ENCODE measurements around the gene LIPC.

LIPC gene

DNA sequence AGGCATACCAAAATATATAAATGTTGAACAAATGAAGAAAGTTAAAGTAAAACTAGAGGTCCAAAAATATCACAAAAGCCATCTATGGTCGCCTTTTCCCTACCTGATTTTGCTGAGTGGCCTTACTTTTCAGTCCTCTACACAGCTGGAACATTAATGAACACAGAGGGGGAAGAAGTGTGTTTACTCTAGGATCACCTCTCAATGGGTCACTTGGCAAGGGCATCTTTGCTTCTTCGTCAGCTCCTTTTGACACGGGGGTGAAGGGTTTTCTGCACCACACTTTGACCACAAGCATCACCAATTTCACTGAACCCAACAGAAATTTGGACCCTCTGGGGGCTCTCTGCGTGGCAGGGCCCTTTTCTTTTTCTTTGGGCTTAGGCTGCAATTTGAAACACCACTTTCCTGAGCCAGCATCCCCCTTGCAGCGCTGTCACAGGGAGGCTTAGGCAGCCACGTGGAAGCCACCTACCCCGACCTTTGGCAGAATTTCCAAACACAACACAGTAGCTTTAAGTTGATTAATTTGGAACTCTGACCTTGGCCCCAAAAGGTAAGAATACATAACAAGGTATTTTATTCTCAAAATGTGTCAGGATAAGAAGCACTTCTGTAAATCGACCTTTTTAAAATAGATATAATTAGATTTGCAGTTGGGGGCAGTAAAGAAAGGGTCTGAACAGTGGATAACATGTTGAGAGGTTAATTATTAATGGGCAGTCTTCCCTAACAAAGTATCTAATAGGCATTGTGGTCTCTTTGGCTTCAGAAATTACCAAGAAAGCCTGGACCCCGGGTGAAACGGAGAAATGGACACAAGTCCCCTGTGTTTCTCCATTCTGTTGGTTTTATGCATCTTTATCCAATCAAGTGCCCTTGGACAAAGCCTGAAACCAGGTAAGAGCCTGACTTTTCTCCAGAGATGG is at the start of gene LIPC:
Gene LIPC (plus strand): TSS at position 771 of the 929 bp plus-strand sequence. CDS start 42 bp downstream, at position 813.
- DNase-seq (ENCODE audit: low read depth): no peak

DNA sequence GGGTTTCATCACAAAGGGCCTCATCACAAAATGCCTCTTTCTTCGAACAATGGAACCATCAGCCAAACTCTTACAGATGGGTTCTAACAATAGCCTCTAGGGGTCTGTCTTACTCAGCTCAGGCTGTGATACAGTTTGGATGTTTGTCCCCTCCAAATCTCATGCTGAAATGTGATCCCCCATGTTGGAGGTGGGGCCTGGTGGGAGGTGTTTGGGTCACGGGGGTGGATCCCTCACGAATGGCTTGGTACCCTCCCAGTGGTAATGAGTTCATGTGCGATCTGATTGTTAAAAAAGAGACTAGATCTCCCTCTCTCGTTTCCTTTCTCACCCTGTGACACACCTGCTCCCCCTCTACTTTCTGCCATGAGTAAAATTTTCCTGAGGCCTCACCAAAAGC is 47.9 kb upstream of the LIPC start:
- no peak for DNase-seq (ENCODE audit: low read depth)

DNA sequence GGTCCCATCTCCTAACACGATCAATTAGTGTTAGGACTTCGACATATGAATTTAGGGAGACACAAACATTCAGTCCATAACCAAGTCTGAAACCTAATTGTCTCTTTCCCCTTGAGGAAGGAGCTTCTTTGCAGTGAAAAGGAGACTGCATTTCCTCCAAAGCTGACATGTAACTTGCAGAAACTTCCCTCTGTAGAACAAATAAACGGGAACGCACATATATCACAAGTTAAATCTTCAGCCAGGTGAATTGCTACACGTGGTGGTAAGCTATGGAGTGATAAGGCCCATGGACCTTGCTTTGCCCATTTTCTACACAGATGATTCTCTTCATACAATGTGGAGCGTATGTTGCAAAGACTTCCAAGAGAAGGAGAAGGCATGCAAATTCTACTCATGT is 47.1 kb upstream of the LIPC start:
- DNase-seq (ENCODE audit: low read depth): no peak

DNA sequence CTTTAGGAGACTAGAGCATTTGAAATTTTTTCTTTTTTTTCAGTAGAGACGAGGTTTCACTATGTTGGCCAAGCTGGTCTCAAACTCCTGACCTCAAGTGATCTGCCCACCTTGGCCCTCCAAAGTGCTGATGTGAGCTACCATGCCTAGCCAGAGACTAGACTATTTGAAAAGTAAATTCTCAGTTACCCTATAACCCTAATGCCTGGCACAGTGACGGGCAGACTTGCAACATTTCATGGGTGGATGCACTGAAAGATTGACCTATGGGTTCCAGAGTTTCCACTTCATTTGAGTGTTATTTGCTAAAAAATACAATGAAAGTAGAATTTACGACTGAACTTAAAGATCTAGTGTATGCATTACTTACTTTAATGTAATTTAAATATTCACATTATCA is 45.7 kb upstream of the LIPC start:
- DNase-seq (ENCODE audit: low read depth): no peak

DNA sequence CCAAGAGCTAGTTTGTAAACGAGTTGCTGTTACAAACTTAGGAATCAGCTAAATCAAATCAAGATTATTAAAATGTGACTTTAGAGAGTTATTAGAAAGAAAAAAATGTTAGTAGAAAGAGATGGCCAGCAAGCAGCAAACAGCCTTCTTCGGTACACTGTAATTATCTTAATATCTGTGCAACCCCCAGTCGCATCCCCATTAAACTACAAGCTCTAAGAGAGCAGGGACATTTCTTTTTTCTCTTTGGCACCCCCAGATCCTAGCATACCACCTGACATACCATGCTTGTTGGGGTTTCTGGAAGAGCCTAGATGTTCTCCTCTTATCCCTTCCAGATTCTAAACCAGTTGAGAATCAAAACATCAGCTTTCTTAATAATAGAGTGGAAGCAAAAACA is 45.1 kb upstream of the LIPC start:
- DNase-seq (ENCODE audit: low read depth): no peak

DNA sequence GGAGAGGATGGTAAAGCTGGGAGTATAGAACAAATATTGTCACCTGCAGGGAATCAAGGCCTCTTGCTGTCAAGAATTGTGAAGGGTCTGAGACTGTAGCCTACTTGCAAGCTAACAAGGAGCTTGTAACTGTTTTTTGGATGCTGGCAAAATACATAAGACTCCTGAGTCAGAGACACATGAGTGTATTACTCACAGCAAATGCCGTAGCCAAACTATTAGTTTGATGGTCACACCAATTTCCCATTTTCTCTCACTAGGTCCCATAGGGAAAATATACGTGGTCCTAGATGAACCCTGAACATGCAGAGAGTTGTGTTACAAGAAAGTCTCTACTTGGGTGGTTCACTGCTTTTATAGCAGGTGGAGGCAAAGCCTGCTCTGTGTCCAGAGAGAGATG is 44.7 kb upstream of the LIPC start:
- DNase-seq (ENCODE audit: low read depth): no peak

DNA sequence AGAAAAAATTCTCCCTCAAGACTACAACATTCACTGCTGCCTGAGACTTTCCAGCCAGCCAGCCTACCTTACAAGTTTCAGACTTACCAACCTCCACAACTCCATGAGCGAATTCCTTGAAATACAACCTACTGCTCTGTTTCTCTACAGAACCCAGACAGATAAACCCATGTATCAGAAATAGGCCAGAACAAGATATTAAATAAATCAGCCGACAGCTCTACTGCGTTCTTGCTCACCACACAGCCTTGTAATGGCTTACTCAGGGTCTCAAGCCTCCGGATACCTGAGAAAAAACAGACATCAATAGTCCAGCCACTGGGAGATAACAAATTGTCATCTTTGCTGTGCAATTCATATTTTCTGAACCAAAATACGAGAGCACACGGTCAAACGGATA is 43.6 kb upstream of the LIPC start:
- DNase-seq (ENCODE audit: low read depth): no peak

DNA sequence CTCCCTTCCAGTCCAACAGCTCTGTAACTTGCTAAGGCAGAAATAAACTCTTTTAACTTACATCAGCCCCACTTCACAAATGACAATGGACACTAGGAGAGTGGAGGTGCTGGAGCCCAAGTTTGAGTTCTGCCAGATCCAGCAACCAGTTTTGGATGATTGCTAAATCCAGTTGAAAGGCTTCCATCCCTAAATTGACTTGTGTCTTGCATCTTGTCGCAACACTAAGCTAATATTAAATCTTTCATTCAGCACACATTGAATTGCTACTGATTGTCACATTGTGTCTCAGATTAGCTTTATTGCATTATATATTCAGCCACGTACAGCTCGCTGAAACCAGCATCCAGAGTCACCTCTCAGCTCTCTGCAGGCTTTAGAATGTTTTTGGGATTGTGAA is 41.7 kb upstream of the LIPC start:
- DNase-seq (ENCODE audit: low read depth): no peak

DNA sequence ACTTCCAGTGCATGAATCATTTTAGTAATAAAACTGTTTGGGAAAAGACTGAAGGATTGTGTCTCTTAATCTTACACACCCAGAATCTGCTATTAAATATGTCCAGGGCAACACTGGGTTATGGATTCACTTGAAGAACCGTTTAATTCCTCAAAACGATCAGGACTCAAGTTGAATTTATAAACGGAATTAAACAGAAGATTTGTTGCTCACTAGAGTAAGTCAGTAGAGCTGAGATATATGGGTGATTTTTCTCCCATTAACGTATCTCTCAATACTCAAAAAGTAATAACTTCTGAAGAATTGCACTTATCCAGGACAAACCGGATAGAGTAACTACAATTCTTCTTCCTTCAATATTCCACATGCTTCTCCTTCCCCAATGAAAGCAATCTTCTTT is 41.1 kb upstream of the LIPC start:
- no peak for DNase-seq (ENCODE audit: low read depth)

DNA sequence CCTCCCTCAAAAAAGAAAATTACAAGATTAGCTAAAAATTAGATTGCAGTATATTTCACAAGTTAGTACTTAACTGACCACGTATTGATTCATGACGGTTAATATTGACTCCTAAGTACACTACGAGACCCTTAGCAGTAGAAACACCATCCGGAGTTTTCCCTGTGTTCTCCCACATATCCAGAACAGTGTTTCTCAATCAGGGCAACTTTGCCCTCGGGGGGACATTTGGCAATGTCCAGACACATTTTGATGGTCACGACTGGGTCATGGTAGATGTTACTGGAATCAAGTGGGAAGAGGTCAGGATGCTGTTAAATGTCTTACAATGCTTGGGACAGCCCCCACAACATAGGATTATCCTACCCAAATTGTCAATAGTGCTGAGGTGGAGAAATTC is 40.7 kb upstream of the LIPC start:
- no peak for DNase-seq (ENCODE audit: low read depth)

DNA sequence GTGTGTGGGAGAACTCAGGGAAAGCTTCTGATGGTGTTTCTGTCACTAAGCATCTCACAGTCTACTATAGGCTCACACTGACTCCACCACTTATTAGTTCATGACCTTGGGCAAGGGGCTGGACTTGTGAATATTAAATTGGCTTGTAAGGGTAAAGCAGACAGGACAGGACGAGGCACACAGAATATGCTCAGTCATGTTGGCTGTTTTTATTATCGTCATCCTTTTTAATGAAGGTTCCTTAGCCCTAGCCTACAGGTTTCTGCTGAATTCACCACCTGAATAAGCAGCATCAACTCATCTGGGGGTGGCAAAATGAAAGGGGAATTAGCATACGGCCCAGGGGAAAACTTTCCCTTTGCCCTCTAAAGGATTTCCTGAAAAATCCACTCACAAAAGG is 39.6 kb upstream of the LIPC start:
- DNase-seq (ENCODE audit: low read depth): no peak

DNA sequence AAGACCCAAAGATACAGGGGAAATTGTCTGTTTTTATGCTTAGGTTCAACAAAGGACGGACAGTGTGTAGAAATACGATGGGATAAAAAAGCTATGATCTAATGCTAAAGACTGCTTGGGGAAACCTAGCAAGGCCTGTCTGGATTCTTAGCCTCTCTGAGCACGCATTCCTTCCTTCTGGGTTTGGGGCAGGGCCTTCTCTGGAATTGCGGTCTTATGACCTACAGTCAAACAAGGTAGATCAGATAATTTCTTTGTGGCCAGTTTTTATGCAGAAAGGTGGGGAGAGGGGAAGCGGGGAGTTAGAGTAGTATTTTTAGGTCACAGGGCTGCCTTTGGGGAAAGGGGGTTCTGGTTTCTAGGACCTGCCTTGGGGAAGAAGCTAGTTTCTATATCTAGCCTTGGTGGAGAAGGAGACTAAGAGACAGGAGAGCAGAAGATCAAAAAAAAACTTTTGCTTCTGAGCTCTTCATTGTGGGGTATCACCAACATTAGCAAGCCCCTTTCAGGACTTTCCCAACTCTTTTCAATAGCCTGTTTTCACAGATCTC is 39.1 kb upstream of the LIPC start:
- DNase-seq (ENCODE audit: low read depth): no peak

DNA sequence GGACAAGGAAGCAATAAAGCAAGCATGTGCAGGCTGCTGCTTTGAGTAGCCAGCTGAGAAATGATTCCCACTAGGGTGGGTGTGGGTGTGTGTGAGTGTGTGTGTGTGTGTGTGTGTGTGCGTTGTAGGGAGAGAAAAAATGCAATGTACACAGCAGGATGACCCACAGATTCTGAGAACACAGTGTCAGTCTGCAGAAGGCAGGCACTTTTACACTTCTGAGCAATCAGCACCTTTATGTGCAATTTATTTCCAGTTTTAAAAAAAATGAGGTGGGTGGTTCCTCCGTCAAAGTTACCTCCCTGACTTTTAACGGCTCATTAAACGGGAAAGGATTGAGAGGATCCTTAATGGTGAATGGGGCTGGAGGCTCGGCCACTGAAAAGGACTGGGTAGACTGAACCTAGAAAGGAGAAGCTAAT is 38.5 kb upstream of the LIPC start:
- no peak for DNase-seq (ENCODE audit: low read depth)

DNA sequence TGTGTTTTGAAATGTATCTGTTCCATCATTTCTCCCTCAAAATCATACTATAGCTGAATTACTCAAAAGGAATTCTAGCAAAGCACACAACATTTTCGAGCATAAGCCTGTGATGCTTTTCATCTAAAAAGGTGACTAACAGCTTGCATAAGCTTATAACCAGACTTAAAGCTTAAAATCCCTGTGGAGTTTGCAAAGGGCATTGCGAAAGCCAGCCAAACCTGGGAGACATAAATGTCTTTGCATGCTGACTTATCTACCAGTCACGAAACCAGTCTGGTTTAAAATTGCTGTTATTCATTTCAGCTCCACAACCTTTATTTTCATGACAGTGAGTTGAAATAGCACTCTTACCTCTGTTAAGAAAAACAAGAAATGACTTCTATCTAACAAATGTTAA is 35.6 kb upstream of the LIPC start:
- no peak for DNase-seq (ENCODE audit: low read depth)

DNA sequence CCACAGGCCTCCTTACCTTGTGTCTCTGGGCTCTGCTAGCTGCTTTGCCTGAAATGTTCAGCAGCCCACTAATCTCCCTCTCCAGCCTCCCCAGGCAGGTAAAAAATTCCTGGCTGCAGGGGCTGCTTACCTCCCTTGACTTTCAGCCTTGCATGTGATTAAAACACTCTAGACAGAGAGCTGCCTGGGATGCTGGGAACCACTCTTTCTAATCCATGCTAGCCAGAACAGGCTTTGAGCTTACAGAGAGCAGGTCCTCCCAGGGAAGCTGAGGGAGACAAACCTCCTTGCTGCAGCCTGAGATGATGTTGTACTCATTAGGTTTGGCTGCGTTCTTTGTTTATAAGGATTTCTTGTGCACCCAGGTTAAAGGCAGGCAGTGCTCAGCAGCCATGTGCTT is 33.7 kb upstream of the LIPC start:
- DNase-seq (ENCODE audit: low read depth): no peak

DNA sequence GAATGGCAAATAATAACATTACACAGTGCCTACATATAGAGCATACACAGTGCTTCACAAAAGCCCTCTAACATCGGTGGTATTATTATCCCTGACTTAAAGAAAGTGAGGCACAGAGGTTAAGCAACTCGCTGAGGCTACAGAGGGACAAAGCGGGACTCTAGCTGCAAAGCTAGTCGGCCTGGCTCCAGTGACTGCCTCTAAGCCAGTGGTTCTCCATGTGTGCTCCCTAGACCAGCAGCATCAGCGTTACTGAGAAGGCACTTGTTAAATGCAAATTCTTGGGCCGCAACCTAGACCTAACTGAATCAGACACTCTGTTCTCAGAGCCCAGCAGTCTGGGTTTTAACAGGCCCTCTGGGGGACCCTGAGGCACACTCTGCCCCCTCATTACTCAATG is 33.1 kb upstream of the LIPC start:
- no peak for DNase-seq (ENCODE audit: low read depth)

DNA sequence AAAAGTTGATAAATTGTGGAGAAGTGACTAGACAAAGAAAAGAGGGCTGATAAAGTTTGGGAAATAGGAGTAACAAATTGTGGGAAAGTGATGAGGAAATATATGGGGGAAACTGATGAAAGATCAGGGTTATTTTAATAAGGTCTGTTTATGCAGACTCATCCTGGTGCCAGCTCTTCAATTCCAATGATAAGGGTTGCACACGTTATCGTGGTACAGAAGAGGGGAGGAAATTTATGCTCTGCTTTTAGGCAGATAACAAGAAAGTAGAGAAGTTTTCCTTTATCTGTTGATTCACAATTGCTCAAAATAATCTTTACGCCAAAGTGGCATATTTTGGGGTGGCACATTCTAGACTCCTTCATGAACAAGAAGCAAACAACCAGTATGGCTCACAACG is 32.1 kb upstream of the LIPC start:
- no peak for DNase-seq (ENCODE audit: low read depth)

DNA sequence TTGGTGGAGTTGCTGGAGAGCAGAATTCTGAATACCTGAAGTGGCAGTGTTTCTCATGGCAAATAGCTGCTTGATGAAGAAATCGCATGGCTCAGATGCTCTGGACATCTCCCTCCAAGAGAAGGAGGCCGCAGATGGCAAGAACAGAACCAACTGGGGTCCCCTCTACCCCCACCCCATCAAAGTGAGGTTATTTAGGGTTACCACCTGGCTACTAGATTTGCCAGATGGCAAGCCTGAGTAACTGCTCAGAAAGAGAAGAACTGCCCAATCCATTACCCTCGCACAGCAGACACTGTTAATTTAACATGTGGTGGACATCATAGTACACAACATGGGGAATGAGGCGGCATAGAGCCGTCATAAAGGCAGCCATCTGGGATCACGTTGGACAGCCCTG is 30.5 kb upstream of the LIPC start:
- no peak for DNase-seq (ENCODE audit: low read depth)

DNA sequence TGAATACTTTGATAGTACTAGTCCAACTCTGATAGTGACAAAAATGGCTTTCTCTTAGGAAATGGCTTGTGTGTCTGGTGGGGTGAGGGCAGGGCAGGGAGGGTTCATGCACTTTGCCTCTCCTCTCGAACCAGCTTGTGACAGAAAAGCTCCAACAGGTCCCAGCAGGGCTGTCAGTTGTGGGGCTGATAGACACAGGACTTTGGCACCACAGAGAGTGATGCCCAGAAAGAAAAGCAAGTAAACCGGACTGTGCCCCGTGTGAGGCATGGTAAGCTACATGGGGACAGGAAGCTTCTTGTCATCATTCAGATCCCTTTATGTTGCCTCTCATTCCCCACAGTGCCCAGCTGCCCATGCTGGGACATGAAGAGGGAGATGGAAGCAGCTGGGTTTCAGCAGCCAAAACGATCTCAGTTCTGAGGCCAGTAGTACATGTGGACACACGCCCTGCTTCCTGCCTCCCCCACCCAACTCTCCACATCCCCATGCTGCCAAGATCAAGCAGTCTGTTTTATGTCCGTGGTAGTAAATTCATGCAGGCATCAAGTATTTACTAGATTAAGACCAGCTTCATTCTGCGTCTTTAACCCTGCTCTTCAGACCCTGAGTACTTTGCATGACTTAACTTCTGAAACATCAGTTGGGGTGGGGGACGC is 29.7 kb upstream of the LIPC start:
- DNase-seq (ENCODE audit: low read depth): no peak

DNA sequence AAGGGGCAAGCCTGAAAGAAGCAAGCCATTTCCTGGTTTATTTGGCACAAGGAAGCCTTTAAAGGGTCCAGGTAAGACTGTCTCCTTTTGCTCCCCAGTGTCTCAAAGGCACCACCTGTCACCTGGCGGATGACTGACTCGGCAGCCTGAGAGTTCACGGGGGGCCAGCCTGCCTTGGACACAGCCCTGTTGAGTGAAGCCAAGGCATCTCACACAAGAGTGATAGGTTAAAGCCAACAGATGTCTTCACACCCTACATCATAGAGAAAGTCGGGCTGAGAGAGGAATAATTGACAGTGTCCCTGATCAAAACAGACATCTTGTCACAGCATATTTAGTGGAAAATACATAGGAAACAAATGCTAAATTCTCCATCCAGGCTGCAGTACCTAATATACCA is 28.2 kb upstream of the LIPC start:
- no peak for DNase-seq (ENCODE audit: low read depth)

DNA sequence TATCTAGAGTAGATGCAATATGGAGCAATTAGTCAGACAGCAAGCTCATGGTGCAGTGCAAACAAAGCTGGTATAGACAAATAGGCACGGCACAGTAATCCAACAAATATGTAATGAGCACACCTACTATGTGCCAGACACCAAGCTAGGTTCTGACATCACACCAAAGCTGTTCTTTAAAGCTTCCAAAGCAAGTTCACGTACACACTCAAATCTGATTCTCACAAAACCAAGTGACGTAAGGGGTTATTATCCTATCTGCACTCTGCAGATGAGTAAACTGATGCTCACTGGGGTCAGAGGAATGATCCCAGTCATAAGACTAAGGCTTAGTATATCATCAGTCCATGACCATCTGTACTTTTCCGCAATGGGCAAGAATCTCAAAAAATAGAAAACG is 27.8 kb upstream of the LIPC start:
- no peak for DNase-seq (ENCODE audit: low read depth)

DNA sequence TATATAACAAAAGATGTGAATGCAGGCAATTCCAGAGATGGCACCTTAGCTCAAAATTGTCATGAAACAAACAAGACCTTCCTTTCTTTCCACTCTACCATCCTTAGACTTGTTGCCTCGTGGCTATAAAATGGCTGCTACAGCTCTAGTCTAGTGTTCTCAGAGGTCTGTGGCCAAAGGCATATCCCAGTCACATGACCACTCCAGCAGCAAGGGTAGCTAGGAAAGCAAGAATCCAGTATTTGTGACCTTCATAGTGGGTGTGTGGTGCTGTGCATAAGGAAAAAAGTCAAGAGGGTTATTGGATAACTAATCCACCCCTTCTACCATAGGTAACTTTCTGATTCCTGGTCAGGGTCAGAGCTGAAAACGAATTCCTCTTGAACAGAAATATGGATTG is 27.1 kb upstream of the LIPC start:
- DNase-seq (ENCODE audit: low read depth): no peak

DNA sequence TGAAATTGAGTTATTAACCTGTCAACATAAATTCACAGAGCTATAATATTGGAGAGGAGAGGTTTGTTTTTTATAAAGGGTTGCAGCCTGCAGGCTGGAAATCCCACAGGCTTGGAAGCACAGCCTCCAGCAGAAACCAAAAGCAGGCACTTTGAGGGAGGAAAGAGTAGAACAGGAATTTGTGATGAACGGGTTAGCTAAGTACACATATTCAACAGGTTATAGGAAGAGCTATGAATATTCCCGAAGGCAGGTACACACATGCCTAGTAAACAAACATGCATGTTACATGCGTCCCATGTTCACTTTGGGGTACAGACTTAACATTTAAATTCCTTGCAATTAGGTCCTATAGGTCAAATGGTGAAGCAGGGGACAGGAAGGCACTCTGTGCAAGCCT is 25.9 kb upstream of the LIPC start:
- DNase-seq (ENCODE audit: low read depth): no peak

Data from activated T-cell treated with anti-CD3 and anti-CD28 coated beads for 1 hour (primary cell).